Hepatocyte (in vitro differentiated cells): ENCODE measurements around the gene CDC42BPA. TPM values are rescaled to one million over a fixed set of nuclear protein-coding genes. Genes with fewer than 3 reads are reported as not detected.

ENCODE experiments used
- DNase-seq: peaks from one replicate; pipeline ENCODE4 v3.0.0-alpha.2; 2016; ENCODE audit warnings: low spot score
- H2AFZ ChIP-seq: fragments of 200-600 bp; sonication (generic); 2 replicates; pipeline ENCODE4 v1.6.0; 2016; ENCODE audit warnings: antibody characterized with exemption, mild to moderate bottlenecking
- H3K27ac ChIP-seq: fragments of 200-600 bp; sonication (generic); 2 replicates; pipeline ENCODE4 v1.5.1; 2016; ENCODE audit warnings: mild to moderate bottlenecking
- H3K27me3 ChIP-seq: fragments of 200-600 bp; sonication (generic); 2 replicates; pipeline ENCODE4 v1.6.1; 2016
- H3K36me3 ChIP-seq: fragments of 200-600 bp; sonication (generic); replicated peaks from 2 replicates; pipeline ENCODE4 v1.5.1; 2016; ENCODE audit warnings: low read depth; ENCODE audit not compliant: insufficient read depth
- H3K4me1 ChIP-seq: fragments of 200-600 bp; sonication (generic); 2 replicates; pipeline ENCODE4 v1.5.1; 2016; ENCODE audit warnings: mild to moderate bottlenecking, moderate library complexity; ENCODE audit not compliant: insufficient read depth
- H3K4me2 ChIP-seq: fragments of 200-600 bp; sonication (generic); 2 replicates; pipeline ENCODE4 v1.6.0; 2016
- H3K4me3 ChIP-seq: fragments of 200-600 bp; sonication (generic); 2 replicates; pipeline ENCODE4 v1.5.1; 2016; ENCODE audit warnings: mild to moderate bottlenecking
- H3K79me2 ChIP-seq: fragments of 200-600 bp; sonication (generic); 2 replicates; pipeline ENCODE4 v1.6.0; 2017; ENCODE audit warnings: mild to moderate bottlenecking
- H3K9me2 ChIP-seq: fragments of 200-600 bp; sonication (generic); replicated peaks from 2 replicates; pipeline ENCODE4 v1.6.0; 2017; ENCODE audit warnings: mild to moderate bottlenecking; ENCODE audit not compliant: insufficient read depth
- H3K9me3 ChIP-seq: fragments of 200-600 bp; sonication (generic); 2 replicates; pipeline ENCODE4 v1.5.1; 2016; ENCODE audit warnings: low read depth, mild to moderate bottlenecking
- H4K20me1 ChIP-seq: fragments of 200-600 bp; sonication (generic); 2 replicates; pipeline ENCODE4 v1.6.0; 2016; ENCODE audit warnings: mild to moderate bottlenecking; ENCODE audit not compliant: insufficient read depth, poor library complexity, severe bottlenecking
- EZH2 ChIP-seq: fragments of 200-600 bp; sonication (generic); IDR thresholded peaks from 2 replicates; pipeline ENCODE4 v1.6.1; 2016; ENCODE audit warnings: antibody characterized with exemption, mild to moderate bottlenecking, borderline replicate concordance
- EZH2phosphoT487 ChIP-seq: fragments of 200-600 bp; sonication (generic); IDR thresholded peaks from one replicate; pipeline ENCODE4 v1.6.1; 2018; ENCODE audit warnings: antibody characterized with exemption, mild to moderate bottlenecking, low read depth, moderate library complexity; ENCODE audit not compliant: unreplicated experiment, severe bottlenecking
- whole genome bisulfite sequencing: methylation state at CpG from one replicate; pipeline ENCODE4 v1.1.6; 2016; ENCODE audit warnings: low lambda C conversion rate; ENCODE audit errors: missing lambda C conversion rate; 5-methylcytosine and 5-hydroxymethylcytosine counted together
- polyA plus RNA-seq: library from polyadenylated mRNA; unstranded; fragments of >200 nt; fragmentation: Nextera tagmentation; extraction: Ambion mirVana; gene quantifications from 2 replicates; pipeline ENCODE4 v1.2.1, GENCODE V29; 2016
- total RNA-seq: library from RNA; depleted of rRNA; stranded (reverse); fragments of >200 nt; gene quantifications from 2 replicates; pipeline ENCODE4 v1.2.3, GENCODE V29; 2014
- TF ChIP-seq, protein P1 (sequence below): fragments of 200-600 bp; sonication (generic); IDR thresholded peaks from 2 replicates; pipeline ENCODE4 v1.5.1; 2016; ENCODE audit warnings: antibody characterized with exemption, mild to moderate bottlenecking; ENCODE audit not compliant: poor library complexity

Gene CDC42BPA
- total and polyA plus RNA-seq, 2 experiments from 2014 or later = 24.5 to 40.9 TPM

- H3K36me3 ChIP-seq = no peaks in the 10 kb centered on the region
- no peaks in the 10 kb centered on the region for H3K27me3 ChIP-seq
- WGBS = 35% methylated on average over 2 of the region's 2 CpGs
- H3K4me2 ChIP-seq = no peak overlapping the region
- no peak overlapping the region for H2AFZ ChIP-seq
- TF ChIP-seq EZH2phosphoT487 (no peak), EZH2 (no peak)
- TF ChIP-seq, protein P1, sequence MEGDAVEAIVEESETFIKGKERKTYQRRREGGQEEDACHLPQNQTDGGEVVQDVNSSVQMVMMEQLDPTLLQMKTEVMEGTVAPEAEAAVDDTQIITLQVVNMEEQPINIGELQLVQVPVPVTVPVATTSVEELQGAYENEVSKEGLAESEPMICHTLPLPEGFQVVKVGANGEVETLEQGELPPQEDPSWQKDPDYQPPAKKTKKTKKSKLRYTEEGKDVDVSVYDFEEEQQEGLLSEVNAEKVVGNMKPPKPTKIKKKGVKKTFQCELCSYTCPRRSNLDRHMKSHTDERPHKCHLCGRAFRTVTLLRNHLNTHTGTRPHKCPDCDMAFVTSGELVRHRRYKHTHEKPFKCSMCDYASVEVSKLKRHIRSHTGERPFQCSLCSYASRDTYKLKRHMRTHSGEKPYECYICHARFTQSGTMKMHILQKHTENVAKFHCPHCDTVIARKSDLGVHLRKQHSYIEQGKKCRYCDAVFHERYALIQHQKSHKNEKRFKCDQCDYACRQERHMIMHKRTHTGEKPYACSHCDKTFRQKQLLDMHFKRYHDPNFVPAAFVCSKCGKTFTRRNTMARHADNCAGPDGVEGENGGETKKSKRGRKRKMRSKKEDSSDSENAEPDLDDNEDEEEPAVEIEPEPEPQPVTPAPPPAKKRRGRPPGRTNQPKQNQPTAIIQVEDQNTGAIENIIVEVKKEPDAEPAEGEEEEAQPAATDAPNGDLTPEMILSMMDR = no peak
- H3K4me1 ChIP-seq = no peaks in the 10 kb centered on the region
- no peaks in the 10 kb centered on the region for H3K9me2 ChIP-seq
- no peaks in the 10 kb centered on the region for H3K9me3 ChIP-seq
- H4K20me1 ChIP-seq = no peaks in the 10 kb centered on the region
- H3K79me2 ChIP-seq = peaks cover 14% of the 10 kb centered on the region
- DNase-seq = no peak
- no peak overlapping the region for H3K4me3 ChIP-seq
- H3K27ac ChIP-seq = no peak overlapping the region
Measured at GRCh38 chr1:227161470-227161869, 156.8 kb downstream of the CDC42BPA start.

- no peak for DNase-seq
- 100% methylated on average over 3 of the region's 3 CpGs for WGBS
- H3K4me1 ChIP-seq = no peaks in the 10 kb centered on the region
Measured at GRCh38 chr1:227156520-227156919, 161.8 kb downstream of the CDC42BPA start.

GRCh38 chr1:227155688-227156087 is 162.6 kb downstream of the CDC42BPA start:
- H3K79me2 ChIP-seq = no peaks in the 10 kb centered on the region
- no peak overlapping the region for H3K4me2 ChIP-seq
- no peak overlapping the region for H2AFZ ChIP-seq
- no peak overlapping the region for H3K27ac ChIP-seq
- no peaks in the 10 kb centered on the region for H3K9me2 ChIP-seq
- H3K4me1 ChIP-seq = no peaks in the 10 kb centered on the region
- TF ChIP-seq, protein P1 = no peak
- no peaks in the 10 kb centered on the region for H3K9me3 ChIP-seq
- no peak for DNase-seq
- no peaks in the 10 kb centered on the region for H3K27me3 ChIP-seq
- no peak overlapping the region for H3K4me3 ChIP-seq
- no peaks in the 10 kb centered on the region for H4K20me1 ChIP-seq
- no peaks in the 10 kb centered on the region for H3K36me3 ChIP-seq
- WGBS = 96% methylated on average over 4 of the region's 4 CpGs

More at GRCh38 chr1:227156520-227156919, 161.8 kb downstream of the CDC42BPA start:
- TF ChIP-seq EZH2 = no peak
- TF ChIP-seq, protein P1 = no peak
- no peak for TF ChIP-seq EZH2phosphoT487
- Histone ChIP-seq H3K4me2 (no peak overlapping the region), H3K9me2 (no peaks in the 10 kb centered on the region), H3K4me3 (no peak overlapping the region), H3K79me2 (peaks cover 5% of the 10 kb centered on the region), H2AFZ (no peak overlapping the region), H3K27ac (no peak overlapping the region), H3K27me3 (no peaks in the 10 kb centered on the region), H3K36me3 (no peaks in the 10 kb centered on the region), H4K20me1 (no peaks in the 10 kb centered on the region), H3K9me3 (no peaks in the 10 kb centered on the region)

GRCh38 chr1:227155004-227155403 is 163.3 kb downstream of the CDC42BPA start:
- H3K79me2 ChIP-seq = no peaks in the 10 kb centered on the region
- H3K27ac ChIP-seq = no peak overlapping the region
- no peaks in the 10 kb centered on the region for H3K36me3 ChIP-seq
- DNase-seq = no peak
- TF ChIP-seq, protein P1 = no peak
- TF ChIP-seq EZH2 (no peak), EZH2phosphoT487 (no peak)
- no peak overlapping the region for H3K4me2 ChIP-seq
- H3K9me2 ChIP-seq = no peaks in the 10 kb centered on the region
- WGBS = 76% methylated on average over 2 of the region's 2 CpGs
- no peak overlapping the region for H3K4me3 ChIP-seq
- H3K4me1 ChIP-seq = no peaks in the 10 kb centered on the region
- no peak overlapping the region for H2AFZ ChIP-seq
- no peaks in the 10 kb centered on the region for H3K27me3 ChIP-seq
- no peaks in the 10 kb centered on the region for H3K9me3 ChIP-seq
- no peaks in the 10 kb centered on the region for H4K20me1 ChIP-seq
